Endometrium (tissue), 2 donors: ENCODE measurements around the gene UGT3A2.
A peak's percentile ranks its signal among the peaks of the same experiment; 100 is the strongest.

ENCODE experiments used
- FAIRE-seq: peaks from 2 replicates; lab custom pipeline; 2012; peaks lifted over from hg19 to GRCh38; lab: Jason Lieb, UNC
- donor health status: control.
- donor health status: control.

UGT3A2 gene, protein sequence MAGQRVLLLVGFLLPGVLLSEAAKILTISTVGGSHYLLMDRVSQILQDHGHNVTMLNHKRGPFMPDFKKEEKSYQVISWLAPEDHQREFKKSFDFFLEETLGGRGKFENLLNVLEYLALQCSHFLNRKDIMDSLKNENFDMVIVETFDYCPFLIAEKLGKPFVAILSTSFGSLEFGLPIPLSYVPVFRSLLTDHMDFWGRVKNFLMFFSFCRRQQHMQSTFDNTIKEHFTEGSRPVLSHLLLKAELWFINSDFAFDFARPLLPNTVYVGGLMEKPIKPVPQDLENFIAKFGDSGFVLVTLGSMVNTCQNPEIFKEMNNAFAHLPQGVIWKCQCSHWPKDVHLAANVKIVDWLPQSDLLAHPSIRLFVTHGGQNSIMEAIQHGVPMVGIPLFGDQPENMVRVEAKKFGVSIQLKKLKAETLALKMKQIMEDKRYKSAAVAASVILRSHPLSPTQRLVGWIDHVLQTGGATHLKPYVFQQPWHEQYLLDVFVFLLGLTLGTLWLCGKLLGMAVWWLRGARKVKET

DNA sequence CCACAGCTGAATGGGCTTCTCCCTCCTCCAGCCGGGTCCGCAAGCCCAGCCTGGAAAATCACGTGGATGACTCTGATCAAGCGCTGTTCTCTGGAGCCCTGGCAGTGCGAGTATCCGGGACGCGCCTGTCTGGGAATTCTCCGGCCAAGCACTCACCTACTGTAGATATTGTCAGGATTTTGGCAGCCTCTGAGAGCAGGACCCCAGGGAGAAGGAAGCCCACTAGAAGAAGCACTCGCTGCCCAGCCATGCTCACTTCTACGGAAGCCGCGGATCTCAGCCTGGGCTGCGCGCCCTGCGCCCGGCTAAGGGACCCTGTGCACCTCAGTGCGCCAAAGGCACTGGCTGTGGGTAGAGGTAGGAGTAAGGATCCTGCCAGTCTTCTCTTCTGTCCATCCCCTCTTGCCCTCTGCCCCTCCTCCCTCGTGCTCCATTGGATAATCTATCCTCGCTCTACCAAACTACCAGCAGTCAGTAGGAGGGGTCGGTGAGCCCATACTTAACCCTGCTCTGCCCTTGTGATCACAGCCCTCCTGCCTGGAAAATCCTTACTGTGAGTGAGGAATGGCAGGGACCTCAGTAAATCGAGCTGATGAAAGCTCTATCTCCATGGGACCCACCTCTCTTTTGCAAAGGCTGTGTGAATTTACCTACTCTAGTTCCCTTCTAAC, at the start of gene UGT3A2:
TSS of gene UGT3A2 (minus strand) at position 343 of the 671 bp plus-strand sequence. CDS start at position 250, 93 bp downstream.
- FAIRE-seq = no peak

- no peak for FAIRE-seq
These were observed 44.6 kb upstream of the UGT3A2 start for GRCh38 chr5:36111238-36111637.

DNA sequence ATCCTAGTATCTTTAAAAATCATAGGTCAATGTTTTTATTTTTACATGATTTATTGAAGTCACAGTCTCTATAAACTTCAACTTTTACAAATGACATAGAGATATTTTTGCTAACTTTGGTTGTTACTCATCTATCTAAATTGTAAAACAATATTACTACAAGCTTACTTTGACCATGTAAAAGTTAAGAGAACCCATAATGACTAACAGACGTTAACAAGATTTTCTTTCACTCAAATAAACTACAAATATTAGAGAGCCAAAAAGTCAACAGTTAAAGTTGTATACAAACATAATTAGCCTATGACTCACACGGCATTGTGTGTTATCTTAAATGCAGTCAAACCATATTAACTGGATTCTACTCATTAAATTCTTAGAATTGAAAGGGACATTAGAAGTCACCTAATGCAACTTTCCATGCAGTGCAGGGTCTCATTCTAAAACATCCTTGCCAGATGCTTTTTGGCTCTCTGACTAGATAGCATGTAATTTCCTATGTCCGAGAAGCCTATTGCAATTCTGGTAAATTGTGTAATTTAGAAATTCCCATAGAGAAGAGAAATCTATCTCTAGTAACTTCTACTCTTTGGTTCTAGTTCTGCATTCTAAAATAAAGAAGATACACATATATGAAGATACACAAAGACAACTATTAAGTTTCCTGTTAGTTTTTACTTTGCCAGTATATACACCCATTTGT, 42.2 kb upstream of the UGT3A2 start:
- FAIRE-seq = peak; percentile 85

DNA sequence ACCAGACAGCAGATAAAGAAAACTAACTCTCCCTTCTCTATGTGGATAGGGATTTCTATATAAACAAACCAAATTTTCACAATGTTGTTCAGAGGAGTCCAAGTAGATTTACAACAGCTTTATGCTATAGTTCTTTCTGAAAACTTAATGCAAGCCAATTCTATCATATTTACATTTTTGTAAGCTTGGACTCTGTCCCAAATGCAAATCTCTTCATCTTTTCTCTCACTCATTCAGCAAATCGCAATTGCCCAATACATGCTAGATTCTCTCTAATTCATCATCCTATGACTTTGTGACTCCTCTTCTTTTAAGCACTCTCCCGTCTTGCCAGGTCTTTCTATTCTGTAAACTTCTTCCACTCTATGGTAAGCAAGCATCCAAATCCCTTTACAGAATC, 39.1 kb upstream of the UGT3A2 start:
- no peak for FAIRE-seq

GRCh38 chr5:36099748-36100147, 33.1 kb upstream of the UGT3A2 start:
- no peak for FAIRE-seq

DNA sequence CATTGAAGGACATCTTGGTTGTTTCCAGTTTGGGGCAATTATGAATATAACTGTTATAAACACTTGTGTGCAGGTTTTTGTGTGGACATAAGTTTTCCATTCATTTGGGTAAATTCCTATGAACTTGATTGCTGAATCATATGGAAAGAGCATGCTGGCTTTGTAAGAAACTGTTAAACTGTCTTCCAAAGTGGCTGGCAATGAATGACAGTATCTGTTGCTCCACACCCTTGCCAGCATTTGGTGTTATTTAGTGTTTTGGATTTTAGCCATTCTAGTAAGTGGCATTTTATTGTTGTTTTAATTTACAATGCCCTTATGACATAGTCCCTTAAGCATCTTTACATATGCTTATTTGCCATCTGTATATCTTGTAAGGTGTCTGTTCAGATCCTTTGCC, 29.8 kb upstream of the UGT3A2 start:
- FAIRE-seq = no peak

GRCh38 chr5:36089989-36090388, 23.3 kb upstream of the UGT3A2 start:
- no peak for FAIRE-seq

DNA sequence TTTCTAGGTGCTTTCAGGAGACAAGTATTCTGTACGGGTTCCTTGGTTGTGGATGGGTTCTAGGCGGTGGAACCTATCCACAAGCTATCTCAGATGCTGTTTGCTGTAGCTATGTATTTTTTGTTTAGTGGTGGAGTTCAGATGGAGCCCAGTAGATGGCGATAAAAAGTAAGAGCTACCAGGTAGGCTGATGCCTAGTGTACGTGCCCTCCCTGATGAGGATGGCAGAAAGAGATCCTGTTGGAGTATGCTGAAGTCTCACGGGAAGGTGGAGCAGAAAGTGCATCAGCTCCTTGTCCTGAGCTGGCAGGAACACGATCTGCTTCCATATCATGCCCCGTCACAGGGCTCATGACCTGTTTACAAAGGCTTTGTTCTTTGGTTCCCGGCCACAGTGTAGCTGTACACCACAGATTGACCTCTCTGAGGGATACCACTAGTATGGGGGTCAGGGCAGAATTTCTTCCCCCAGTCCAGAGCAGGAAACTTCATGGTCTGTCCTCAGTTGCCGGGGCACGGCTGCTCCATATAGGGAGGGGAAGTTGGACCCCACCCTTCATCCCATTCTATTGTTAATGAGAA, 12.6 kb upstream of the UGT3A2 start:
- FAIRE-seq = no peak

DNA sequence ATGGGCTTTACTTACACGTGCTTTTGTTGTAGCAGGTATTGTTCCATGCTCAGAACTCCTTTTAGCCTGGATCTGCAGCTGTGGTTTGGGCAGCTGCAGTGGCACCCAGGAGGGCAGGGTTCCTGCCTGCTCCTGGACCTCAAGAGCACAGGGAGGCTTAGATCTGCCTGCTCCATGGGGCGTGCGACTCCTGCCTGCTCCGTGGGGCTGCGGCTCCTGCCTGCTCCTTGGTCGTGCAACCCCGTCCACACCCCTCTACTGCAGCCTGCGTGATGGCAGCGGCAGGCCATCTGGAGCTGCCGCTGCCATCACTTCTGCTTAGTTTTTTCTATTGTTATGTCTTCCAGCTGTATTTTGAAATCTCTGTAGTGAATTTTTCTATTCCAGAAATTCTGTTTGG, 11.7 kb upstream of the UGT3A2 start:
- FAIRE-seq = no peak

- FAIRE-seq = no peak
These were observed 7.0 kb upstream of the UGT3A2 start for GRCh38 chr5:36073595-36074216.

DNA sequence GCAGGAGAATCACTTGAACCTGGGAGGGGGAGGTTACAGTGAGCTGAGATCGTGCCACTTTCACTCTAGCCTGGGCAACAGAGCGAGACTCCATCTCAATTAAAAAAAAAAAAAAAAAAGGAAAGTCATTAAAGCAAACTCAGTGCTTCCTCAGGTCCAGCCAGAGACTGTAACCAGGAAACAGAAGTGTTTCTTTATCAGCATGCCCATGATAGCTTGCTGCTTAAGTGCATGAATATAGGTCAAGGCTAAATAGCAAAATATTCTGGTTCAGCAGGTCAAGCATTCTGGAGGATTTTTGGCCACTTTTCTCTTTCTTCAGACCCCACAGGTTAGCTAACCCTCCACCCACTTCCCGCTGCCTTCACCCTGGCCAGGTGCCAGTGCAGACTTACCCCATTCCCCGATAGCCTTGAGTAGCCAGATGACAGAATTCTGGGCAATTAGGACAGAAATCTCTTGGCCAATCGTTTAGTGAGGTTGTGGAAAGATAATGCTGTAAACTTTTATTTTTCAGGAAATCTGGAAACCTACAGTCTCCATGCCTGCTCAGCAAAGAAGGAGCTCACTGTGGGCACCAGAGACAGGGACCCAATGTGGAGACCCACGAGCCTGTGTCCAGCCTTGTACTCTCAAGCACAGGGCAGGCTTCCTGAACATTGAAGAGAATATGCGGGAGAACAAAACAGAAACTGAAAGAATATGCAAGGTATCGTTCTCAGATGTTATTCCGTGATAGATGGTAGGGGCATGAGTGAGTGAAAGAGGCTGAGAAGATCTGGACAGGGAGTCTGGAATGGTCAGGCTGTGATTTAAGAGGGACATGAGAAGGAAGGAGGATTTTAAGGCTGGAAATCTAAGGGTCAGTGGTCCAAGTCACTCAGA, 4.2 kb upstream of the UGT3A2 start:
- FAIRE-seq = no peak

GRCh38 chr5:36068751-36069281, 2.1 kb upstream of the UGT3A2 start:
- FAIRE-seq = no peak

DNA sequence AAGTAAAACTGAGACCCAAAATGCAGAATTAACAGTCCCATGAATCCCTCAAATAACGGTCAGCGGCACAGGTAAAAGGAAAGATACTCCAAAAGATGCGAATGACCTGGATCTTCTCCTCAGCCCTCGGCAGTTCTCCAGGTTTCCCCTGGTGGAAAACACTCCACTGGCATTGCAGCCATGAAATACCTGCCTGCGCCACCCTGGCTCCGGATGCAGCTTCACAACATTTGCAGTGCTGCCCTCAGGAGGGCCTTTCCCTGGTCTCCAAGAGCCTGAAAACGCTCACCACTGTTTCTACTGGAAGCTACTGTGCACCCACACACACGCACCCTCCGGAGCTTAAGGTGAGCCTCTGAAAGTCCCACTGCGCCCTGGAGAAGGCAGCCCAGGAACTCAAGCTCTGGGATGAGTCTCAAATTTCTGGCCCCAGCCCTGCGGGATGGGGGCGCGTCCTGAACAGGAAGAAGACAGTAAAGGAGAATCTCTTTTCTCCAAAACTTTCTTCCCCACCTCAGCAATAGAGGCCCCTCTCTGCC, 612 bp downstream of the UGT3A2 start:
- FAIRE-seq = no peak

DNA sequence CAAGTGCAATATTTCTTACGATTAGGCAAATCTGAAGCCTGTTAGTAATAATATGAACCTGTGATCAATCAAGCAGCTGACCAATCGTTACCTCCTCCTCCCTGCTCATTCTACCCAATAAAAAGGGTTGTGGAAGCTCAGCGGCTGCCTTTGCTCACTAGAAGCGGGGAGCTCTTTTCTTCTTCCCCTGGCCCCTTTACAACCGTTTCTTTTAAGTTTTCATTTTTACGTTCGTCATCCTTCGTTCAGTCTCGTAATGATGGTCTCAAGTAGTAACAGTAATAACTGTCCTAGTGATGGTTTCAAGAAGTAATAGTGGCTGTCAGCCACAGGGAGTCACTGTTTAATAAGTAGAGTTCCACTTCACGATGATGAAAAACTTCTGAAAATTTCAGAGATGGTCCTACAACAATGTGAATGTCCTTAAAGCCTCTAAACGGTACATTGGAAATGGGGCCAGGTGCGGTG, 6.2 kb downstream of the UGT3A2 start:
- no peak for FAIRE-seq

GRCh38 chr5:36059571-36060419, 6.9 kb downstream of the UGT3A2 start:
- no peak for FAIRE-seq

DNA sequence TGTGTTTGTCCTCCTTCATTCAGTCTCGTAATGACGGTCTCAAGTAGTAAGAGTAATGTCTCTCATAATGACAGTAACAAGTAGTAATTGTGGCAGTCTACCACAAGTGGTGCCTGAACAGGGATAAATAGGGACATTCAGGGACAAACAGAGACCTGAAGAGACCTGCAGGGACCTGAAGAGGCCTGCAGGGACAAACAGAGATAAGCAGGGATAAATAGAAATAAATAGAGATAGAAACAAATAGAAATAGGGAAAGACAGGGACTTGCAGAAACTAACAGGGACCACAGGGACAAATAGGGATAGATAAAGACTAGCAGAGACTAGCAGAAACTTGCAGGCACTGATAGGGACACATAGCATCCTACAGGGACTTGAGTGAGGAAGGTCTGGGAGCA, 7.9 kb downstream of the UGT3A2 start:
- FAIRE-seq = no peak

GRCh38 chr5:36057386-36057785, 9.3 kb downstream of the UGT3A2 start:
- FAIRE-seq = no peak

DNA sequence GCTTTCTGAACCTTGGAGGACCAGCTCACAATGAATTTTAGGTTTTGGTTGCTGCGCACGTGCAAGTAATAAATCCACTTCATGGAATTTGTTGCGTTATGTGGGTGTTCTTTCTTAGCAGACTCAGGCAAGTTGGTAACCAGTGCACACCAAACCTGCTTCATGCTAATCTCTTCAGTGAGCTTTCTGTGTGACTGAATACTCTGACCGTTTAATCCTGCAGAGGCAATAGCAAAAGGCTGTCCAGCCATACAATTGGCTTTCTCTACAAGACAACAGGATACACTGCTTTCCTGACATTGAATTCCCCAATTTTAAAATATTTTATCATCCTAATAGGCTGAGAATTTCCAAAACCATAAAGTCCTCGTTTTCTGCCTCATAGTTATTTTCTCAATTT, 10.3 kb downstream of the UGT3A2 start:
- FAIRE-seq = no peak

- no peak for FAIRE-seq
These were observed 10.7 kb downstream of the UGT3A2 start for GRCh38 chr5:36055984-36056383.
